Endothelial cell of umbilical vein (primary cell): ENCODE measurements around the gene DDX56. TPM values are rescaled to one million over a fixed set of nuclear protein-coding genes. Genes with fewer than 3 reads are reported as not detected.

Experiments used
- BruUV-seq: library from RNA; stranded (reverse); fragments of 400-500 nt; replicated peaks from 2 replicates; lab custom pipeline; 2021; lab: Mats Ljungman, UMichigan
- CTCF ChIA-PET: fragments of 300-600, 350-600 bp; sonication (Branson Sonifier 250); formaldehyde crosslinking; loops from one replicate; lab custom pipeline; 2021; ENCODE audit warnings: antibody characterized with exemption, inconsistent platforms; lab: Charles Lee
- POLR2A ChIA-PET: fragments of 300-600, 350-600 bp; sonication (Branson Sonifier 250); formaldehyde crosslinking; loops from one replicate; lab custom pipeline; 2021; ENCODE audit warnings: antibody characterized with exemption, inconsistent platforms; lab: Charles Lee
- DNase-seq: peaks from one replicate; pipeline ENCODE4 v3.0.0-alpha.2; 2011; ENCODE audit warnings: low read depth, low spot score
- FAIRE-seq: peaks from 2 replicates; lab custom pipeline; 2011; peaks lifted over from hg19 to GRCh38; lab: Jason Lieb, UNC
- H2AFZ ChIP-seq: 2 replicates; pipeline ENCODE4 v1.6.0; 2012; ENCODE audit warnings: low read depth, low read length, control low read depth, inconsistent platforms
- H3K27ac ChIP-seq: 2 replicates; pipeline ENCODE4 v1.5.1; 2011; ENCODE audit warnings: low read depth, mild to moderate bottlenecking, control low read depth, low read length, moderate library complexity; ENCODE audit not compliant: insufficient read depth
- H3K27me3 ChIP-seq, 2 experiments: 2 replicates each; pipeline versions ENCODE4 v1.6.0 to v1.6.1; 2011; ENCODE audit warnings: low read length in 2 of 2, mixed read lengths in 1 of 2; ENCODE audit not compliant: control insufficient read depth in 2 of 2, insufficient read depth in 2 of 2
- H3K36me3 ChIP-seq, 2 experiments: 2 replicates in 1 of 2; 3 replicates in 1 of 2; pipeline ENCODE4 v1.5.1; 2011; ENCODE audit warnings: low read length in 2 of 2, mild to moderate bottlenecking in 1 of 2, moderate library complexity in 1 of 2; ENCODE audit not compliant: control insufficient read depth in 2 of 2, insufficient read depth in 2 of 2; ENCODE audit errors: extremely low read depth in 1 of 2
- H3K4me1 ChIP-seq: 3 replicates; pipeline ENCODE4 v1.5.1; 2011; ENCODE audit warnings: mild to moderate bottlenecking, low read length; ENCODE audit not compliant: control insufficient read depth, insufficient read depth; ENCODE audit errors: extremely low read depth
- H3K4me2 ChIP-seq: 2 replicates; pipeline ENCODE4 v1.6.1; 2011; ENCODE audit warnings: low read length, control low read depth, mixed read lengths; ENCODE audit not compliant: insufficient read depth
- H3K4me3 ChIP-seq, 3 experiments: fragments of 200-600 bp in 1 of 3; sonication (generic), shearing (Covaris generic) in 1 of 3; replicated peaks in 1 of 3; 2 replicates each; pipeline ENCODE4 v1.5.1; 2011 to 2016; ENCODE audit warnings: control low read depth in 3 of 3, low read length in 3 of 3, mild to moderate bottlenecking in 2 of 3, inconsistent platforms in 1 of 3, low read depth in 1 of 3, moderate library complexity in 1 of 3; ENCODE audit not compliant: insufficient read depth in 1 of 3
- H3K79me2 ChIP-seq: 2 replicates; pipeline ENCODE4 v1.6.0; 2012; ENCODE audit warnings: low read length, inconsistent platforms; ENCODE audit not compliant: control insufficient read depth, insufficient read depth
- H3K9ac ChIP-seq: replicated peaks from 2 replicates; pipeline ENCODE3; 2011; ENCODE audit warnings: low read length, control low read depth; ENCODE audit not compliant: insufficient read depth; ENCODE audit errors: extremely low read depth
- H3K9me1 ChIP-seq: replicated peaks from 3 replicates; pipeline ENCODE4 v1.6.0; 2011; ENCODE audit warnings: mild to moderate bottlenecking, low read length; ENCODE audit not compliant: control insufficient read depth, insufficient read depth; ENCODE audit errors: extremely low read depth
- H3K9me3 ChIP-seq: replicated peaks from 2 replicates; pipeline ENCODE4 v1.5.1; 2012; ENCODE audit warnings: low read length, inconsistent platforms; ENCODE audit not compliant: control insufficient read depth, insufficient read depth
- H4K20me1 ChIP-seq: replicated peaks from 2 replicates; pipeline ENCODE3; 2011; ENCODE audit warnings: mild to moderate bottlenecking, low read length; ENCODE audit not compliant: control insufficient read depth, insufficient read depth; ENCODE audit errors: extremely low read depth
- EZH2 ChIP-seq: IDR thresholded peaks from 2 replicates; pipeline ENCODE4 v1.6.1; 2012; ENCODE audit warnings: borderline replicate concordance, low read depth, mild to moderate bottlenecking, moderate library complexity, low read length, inconsistent platforms; ENCODE audit not compliant: severe bottlenecking
- FOS ChIP-seq: IDR thresholded peaks from 2 replicates; pipeline ENCODE4 v1.6.1; 2011; ENCODE audit warnings: mild to moderate bottlenecking, low read length, moderate library complexity, borderline replicate concordance; ENCODE audit not compliant: insufficient read depth
- GATA2 ChIP-seq: IDR thresholded peaks from 2 replicates; pipeline ENCODE4 v1.7.0; 2011; ENCODE audit warnings: low read depth, mild to moderate bottlenecking, moderate library complexity, mixed read lengths, low read length; ENCODE audit not compliant: insufficient read length, insufficient read depth
- JUN ChIP-seq: IDR thresholded peaks from 2 replicates; pipeline ENCODE4 v1.6.1; 2011; ENCODE audit warnings: borderline replicate concordance, low read depth; ENCODE audit not compliant: insufficient read length, insufficient read depth
- MAX ChIP-seq: IDR thresholded peaks from 2 replicates; pipeline ENCODE4 v1.6.1; 2011; ENCODE audit not compliant: insufficient read depth, insufficient read length
- MYC ChIP-seq: IDR thresholded peaks from one replicate; pipeline ENCODE4 v1.6.1; 2011; ENCODE audit warnings: mild to moderate bottlenecking, low read depth, low read length
- POLR2A ChIP-seq: IDR thresholded peaks from 2 replicates; pipeline ENCODE4 v1.6.1; 2012; ENCODE audit warnings: low read depth, mild to moderate bottlenecking, control low read depth, low read length
- POLR2AphosphoS5 ChIP-seq: IDR thresholded peaks from 2 replicates; pipeline ENCODE4 v1.6.1; 2012; ENCODE audit warnings: low read depth, mild to moderate bottlenecking, control low read depth, low read length, moderate library complexity; ENCODE audit not compliant: insufficient read depth
- dilution Hi-C: fragments of 300-500 bp; cut with MboI; formaldehyde crosslinking; loops from one replicate; pipeline ENCODE4 v1.15.0; 2019; ENCODE audit warnings: low sequenced_read_pairs; ENCODE audit not compliant: extremely low pct_ligation_motif_present
- intact Hi-C: fragments of 100-400 bp; cut with micrococcal nuclease; formaldehyde crosslinking; loops from one replicate; pipeline ENCODE4 v1.10.0; 2022
- polyA plus RNA-seq, 4 experiments: library from polyadenylated mRNA; depleted of rRNA in 3 of 4; stranded (reverse) in 3 of 4; unstranded in 1 of 4; fragments of >200 nt; gene quantifications; 2 replicates each; pipeline versions ENCODE4 v1.2.1 to v1.2.3, GENCODE V29; 2011 to 2012; ENCODE audit warnings: missing spikeins in 1 of 4
- total RNA-seq: library from RNA; stranded (reverse); gene quantifications from 2 replicates; pipeline ENCODE4 v1.2.3, GENCODE V29; 2021
- TF ChIP-seq, protein P1 (sequence below), 2 donors: IDR thresholded peaks; 1 replicate in 1 of 2; 2 replicates in 1 of 2; pipeline ENCODE4 v1.5.1; 2011; ENCODE audit warnings: low read length in 2 of 2, mild to moderate bottlenecking in 2 of 2, moderate library complexity in 2 of 2, control low read depth in 1 of 2, inconsistent platforms in 1 of 2, low read depth in 1 of 2; ENCODE audit not compliant: insufficient read depth in 1 of 2; ENCODE audit errors: extremely low read depth in 1 of 2

The DDX56 gene
- total and polyA plus RNA-seq, 2 donors (not counting 3 experiments of a cell fraction or from before 2014, with no cell fraction given) = 94.7 to 96.6 TPM

- H3K4me3 ChIP-seq = peak overlapping the region in 1 of 3 experiments; percentile 67
- DNase-seq = no peak
- H3K9me1 ChIP-seq = no peaks in the 10 kb centered on the region
- H4K20me1 ChIP-seq = no peaks in the 10 kb centered on the region
- H3K36me3 ChIP-seq = peaks cover 7 to 8% of the 10 kb centered on the region in 2 experiments
- H3K27ac ChIP-seq = no peak overlapping the region
- ChIA-PET CTCF (interaction anchor here (1.5 to 2.6 kb wide), 3 partner anchors 16 to 264 kb away, joined by 5 to 20 read pairs (median 5); partner anchors contain the start of genes H2AZ2 and OGDH), POLR2A (interaction anchor here (1.4 kb wide), 1 partner anchor 264 kb away, joined by 6 read pairs; the partner anchor contains the start of gene H2AZ2)
- peaks cover 8% of the 10 kb centered on the region for H3K4me1 ChIP-seq
- no peaks in the 10 kb centered on the region for H3K27me3 ChIP-seq
- TF ChIP-seq POLR2A = no peak
- TF ChIP-seq POLR2AphosphoS5 = no peak
- TF ChIP-seq JUN = no peak
- TF ChIP-seq, protein P1, sequence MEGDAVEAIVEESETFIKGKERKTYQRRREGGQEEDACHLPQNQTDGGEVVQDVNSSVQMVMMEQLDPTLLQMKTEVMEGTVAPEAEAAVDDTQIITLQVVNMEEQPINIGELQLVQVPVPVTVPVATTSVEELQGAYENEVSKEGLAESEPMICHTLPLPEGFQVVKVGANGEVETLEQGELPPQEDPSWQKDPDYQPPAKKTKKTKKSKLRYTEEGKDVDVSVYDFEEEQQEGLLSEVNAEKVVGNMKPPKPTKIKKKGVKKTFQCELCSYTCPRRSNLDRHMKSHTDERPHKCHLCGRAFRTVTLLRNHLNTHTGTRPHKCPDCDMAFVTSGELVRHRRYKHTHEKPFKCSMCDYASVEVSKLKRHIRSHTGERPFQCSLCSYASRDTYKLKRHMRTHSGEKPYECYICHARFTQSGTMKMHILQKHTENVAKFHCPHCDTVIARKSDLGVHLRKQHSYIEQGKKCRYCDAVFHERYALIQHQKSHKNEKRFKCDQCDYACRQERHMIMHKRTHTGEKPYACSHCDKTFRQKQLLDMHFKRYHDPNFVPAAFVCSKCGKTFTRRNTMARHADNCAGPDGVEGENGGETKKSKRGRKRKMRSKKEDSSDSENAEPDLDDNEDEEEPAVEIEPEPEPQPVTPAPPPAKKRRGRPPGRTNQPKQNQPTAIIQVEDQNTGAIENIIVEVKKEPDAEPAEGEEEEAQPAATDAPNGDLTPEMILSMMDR (IDR thresholded peaks at IDR 0.05; ENCODE audit: extremely low read depth in 1 of 2, insufficient read depth in 1 of 2, low read depth in 1 of 2, low read length in 2 of 2) = no peak
- no peak for TF ChIP-seq FOS
- TF ChIP-seq MAX = no peak
- TF ChIP-seq GATA2 = no peak
- no peak for TF ChIP-seq MYC
- TF ChIP-seq EZH2 = no peak
- dilution Hi-C loops = no loop called here
- intact Hi-C loops = loop anchor here (2.0 kb wide), 1 partner anchor 165 kb away; the partner anchor contains the start of gene ZMIZ2
- peak; percentile 38 for FAIRE-seq
- peak overlapping the region; percentile 58 for H3K9ac ChIP-seq
- H3K79me2 ChIP-seq = peaks cover 17% of the 10 kb centered on the region
- H3K9me3 ChIP-seq = no peaks in the 10 kb centered on the region
- H2AFZ ChIP-seq = no peak overlapping the region
- no TSS peak for BruUV-seq
- H3K4me2 ChIP-seq = peak overlapping the region; percentile 72
These were observed 9.6 kb upstream of the DDX56 start for GRCh38 chr7:44583146-44583865.
